Stimulated activated CD4-positive, alpha-beta T cell treated with anti-CD3 and anti-CD28 coated beads, TNF-alpha, amount 100 ng/mL, for 1 hour (primary cell): ENCODE results near the gene FAM110A.
"Not testable (repeated sequence)": the region's sequence is repeated elsewhere in the genome, so short reads cannot be mapped to it uniquely, and the experiment has no call there.

Experiments
- DNase-seq, 3 donors: peaks; one replicate each; pipeline ENCODE4 v3.0.0-alpha.2; 2020; ENCODE audit warnings: low read depth in 3 of 3, low spot score in 1 of 3

Gene FAM110A

GRCh38 chr20:841568-842546 lies 8.3 kb downstream of the FAM110A start:
- no peak for DNase-seq

GRCh38 chr20:842547-842940 lies 9.0 kb downstream of the FAM110A start:
- no peak for DNase-seq

DNA sequence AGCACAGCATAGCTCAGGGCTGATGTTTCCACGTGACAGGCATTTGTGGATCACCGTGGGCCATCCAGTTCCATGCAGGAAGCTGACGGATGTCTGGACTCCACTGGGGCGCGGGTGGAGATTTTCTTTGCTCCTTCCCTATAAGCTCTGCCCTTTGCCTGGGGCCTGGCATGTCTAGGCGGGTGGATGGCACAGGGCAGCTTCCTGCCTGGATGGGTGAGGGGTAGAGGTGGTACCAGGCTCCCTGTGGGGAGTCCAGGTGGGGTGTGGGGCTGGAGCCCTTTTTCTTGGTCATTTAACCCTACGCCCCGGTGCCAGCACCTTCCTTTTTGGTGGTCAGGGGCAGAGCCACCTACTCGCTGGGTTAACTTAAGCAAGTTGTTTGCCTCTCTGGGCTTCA lies 10.4 kb downstream of the FAM110A start:
- no peak for DNase-seq

- peak; percentile 73 to 82 (median 77) for DNase-seq
These were observed 11.1 kb downstream of the FAM110A start for GRCh38 chr20:844473-845225.

DNA sequence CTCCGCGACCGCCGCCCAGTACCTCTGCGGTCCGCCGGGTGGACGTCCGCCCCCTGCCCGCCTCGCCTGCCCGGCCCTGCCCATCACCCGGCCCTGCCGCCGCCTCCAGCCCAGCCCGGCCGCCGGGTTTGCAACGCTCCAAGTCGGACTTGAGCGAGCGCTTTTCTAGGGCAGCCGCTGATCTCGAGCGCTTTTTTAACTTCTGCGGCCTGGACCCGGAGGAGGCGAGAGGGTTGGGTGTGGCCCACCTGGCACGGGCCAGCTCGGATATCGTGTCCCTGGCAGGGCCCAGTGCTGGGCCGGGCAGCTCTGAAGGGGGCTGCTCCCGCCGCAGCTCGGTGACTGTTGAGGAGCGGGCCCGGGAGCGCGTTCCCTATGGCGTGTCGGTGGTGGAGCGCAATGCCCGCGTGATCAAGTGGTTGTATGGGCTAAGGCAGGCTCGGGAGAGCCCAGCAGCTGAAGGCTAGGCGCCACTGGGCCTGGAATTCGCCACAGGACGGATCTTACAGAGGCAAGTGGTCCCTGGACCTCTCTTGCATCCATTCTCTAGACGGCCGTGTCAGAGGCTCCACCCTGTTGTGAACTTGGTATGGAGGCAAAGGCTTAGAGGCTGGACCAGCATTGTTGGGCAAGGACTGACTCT lies 11.8 kb downstream of the FAM110A start:
- DNase-seq: no peak

GRCh38 chr20:845941-846893 lies 12.7 kb downstream of the FAM110A start:
- no peak for DNase-seq

DNA sequence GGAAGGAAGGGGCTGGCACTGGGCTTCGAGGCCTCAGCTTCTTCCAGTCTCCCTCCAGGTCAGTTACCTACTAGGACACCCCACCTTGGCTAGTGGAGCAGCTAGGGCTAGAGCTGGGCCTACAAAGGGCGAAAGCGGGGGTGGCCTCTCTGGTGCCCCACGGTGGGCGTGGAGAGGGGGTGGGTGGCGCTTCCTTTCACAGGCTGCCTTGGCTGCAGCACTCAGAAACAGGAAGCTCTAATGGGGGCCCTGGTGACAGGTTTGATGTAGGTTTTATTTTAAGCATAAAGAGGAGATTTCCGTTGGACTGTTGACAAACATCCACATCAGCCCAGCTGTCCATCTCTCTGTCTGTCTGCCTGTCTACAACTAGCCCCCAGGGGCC lies 13.4 kb downstream of the FAM110A start:
- DNase-seq: peak in 1 of 3 donors; percentile 39

GRCh38 chr20:848193-848592 lies 14.7 kb downstream of the FAM110A start:
- no peak for DNase-seq

DNA sequence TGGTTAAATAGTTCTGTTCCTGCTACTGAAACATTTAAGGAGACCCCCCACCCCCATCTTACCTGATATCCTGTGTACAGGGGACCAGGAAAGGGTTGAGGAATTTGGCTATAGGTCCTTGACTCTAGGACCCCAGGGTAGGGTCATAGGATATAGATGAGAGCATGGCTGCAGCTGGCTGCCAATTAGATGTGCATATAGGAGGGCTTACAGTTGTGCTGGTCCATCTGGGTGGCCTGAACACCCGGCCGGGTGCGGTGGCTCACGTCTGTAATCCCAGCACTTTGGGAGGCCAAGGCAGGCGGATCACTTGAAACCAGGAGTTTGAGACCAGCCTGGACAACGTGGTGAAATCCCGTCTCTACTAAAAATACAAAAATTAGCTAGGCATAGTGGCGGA lies 15.2 kb downstream of the FAM110A start:
- not testable (repeated sequence) for DNase-seq

DNA sequence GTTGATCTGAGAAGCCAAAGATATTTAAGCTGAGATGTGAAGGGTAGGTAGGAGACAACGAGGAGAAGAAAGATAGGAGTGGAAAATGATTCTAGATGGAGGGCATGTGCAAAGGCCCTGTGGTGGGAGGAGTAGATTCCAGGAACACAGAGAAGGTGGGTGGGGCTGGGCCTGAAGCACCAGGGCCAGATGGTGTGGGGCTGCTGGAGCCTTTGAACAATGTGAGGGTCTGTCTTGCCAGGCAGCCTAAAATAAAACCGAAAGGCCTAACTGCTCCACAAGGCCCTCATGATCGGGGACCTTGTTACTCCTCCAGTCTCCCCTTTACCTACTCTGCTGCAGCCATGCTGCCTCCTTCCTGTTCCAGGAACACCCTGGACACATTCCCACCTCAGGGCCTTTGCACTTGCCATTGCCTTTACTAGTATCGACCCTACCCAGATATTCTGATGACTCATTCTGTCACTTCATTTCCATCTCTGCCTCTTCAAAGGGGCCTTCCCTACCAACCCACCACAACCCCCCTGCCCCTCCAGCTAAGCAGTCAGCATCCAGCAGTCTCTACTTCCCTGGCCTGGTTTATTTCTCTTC lies 20.0 kb downstream of the FAM110A start:
- no peak for DNase-seq

GRCh38 chr20:854601-855000 lies 21.1 kb downstream of the FAM110A start:
- no peak for DNase-seq

GRCh38 chr20:855466-856360 lies 22.2 kb downstream of the FAM110A start:
- DNase-seq: no peak

- no peak for DNase-seq
These were observed 22.9 kb downstream of the FAM110A start for GRCh38 chr20:856361-856775.

- DNase-seq: no peak
These were observed 24.5 kb downstream of the FAM110A start for GRCh38 chr20:858011-858410.

- no peak for DNase-seq
These were observed 26.3 kb downstream of the FAM110A start for GRCh38 chr20:859751-860231.

DNA sequence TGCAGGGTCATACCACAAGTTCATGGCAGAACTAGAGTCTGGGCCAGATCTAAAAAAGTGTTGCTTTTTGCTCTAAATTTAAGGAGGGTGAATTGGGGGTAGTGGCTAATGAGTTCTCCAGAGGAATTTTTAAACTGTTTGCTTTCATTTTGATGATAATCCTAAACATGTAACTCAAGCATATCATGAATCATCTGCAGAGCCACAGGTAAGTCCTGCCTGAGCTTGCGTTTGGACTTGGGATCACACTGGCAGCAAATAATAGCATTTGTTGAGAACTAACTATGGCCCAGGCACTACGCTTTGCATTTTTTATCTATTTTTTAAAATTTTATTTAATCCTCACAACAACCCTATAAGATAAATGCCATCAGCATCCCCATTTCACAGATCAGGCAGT lies 27.4 kb downstream of the FAM110A start:
- no peak for DNase-seq

GRCh38 chr20:865440-865839 lies 31.9 kb downstream of the FAM110A start:
- no peak for DNase-seq

DNA sequence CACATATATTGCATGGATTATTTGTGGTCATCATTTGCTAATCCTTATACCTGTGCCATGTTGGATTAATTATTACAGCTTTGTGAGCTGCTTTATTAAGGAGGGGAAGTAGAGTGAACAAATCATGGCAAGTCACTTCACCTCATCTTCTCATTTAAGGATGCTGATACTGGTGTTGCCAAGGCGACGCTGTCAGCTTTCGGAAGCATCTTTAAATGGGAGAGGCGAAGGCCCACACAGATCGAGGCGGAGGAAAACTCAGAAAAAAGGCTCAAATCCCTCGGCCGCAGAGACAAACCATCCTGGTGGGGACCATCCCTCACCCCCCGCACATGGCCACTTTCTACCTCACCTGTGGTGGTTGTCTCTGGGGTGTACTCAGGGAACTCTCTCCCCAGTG lies 34.8 kb downstream of the FAM110A start:
- DNase-seq: no peak

DNA sequence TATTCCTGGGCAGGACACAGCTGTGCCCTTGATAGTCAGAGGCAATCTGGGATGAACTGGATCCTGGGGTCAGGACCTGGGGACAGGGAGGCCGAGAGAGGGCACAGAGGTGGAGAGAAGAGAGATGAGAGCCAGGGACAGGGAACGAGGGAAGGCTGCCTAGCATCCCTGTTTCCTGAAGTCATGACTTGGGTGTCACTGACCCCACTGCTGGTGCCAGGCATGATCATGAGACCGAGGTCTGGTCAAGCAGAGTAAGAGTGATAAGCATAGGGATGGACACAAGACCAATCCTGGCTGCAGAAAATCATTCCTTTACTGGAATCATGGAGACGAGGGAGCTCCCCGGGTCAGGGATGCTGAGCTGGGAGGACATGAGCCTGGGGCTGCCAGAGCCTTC lies 36.1 kb downstream of the FAM110A start:
- DNase-seq: no peak
